Measurements from ENCODE around the gene INCA1.

INCA1 gene

DNA sequence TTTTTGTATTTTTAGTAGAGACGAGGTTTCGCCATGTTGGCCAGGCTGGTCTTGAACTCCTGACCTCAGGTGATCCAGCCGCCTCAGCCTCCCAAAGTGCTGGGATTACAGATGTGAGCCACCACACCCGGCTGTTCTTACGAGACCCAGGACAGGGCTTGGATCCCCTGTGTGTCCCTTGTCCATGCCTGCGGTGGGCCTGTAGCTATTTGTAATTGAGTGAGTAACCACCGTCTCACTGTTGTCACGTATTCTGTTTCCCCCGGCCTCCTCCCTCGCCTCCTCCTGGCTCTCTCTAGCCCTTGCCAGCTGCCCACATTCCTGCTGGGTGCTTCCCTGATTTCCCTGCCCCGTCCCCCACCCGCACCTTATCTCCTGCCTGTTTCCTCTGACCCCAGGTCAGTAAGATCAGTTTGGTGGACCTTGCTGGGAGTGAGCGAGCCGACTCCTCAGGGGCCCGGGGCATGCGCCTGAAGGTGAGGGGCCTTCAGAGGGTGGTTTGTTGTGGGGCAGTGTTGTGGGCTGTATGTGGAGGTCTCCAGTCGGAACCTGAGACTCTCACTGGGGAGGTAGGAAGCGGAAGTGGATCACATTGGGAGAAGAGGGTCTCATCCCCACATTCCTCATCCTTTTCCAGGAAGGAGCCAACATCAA lies 6.0 kb upstream of the INCA1 start:
- no peak for DNase-seq

DNA sequence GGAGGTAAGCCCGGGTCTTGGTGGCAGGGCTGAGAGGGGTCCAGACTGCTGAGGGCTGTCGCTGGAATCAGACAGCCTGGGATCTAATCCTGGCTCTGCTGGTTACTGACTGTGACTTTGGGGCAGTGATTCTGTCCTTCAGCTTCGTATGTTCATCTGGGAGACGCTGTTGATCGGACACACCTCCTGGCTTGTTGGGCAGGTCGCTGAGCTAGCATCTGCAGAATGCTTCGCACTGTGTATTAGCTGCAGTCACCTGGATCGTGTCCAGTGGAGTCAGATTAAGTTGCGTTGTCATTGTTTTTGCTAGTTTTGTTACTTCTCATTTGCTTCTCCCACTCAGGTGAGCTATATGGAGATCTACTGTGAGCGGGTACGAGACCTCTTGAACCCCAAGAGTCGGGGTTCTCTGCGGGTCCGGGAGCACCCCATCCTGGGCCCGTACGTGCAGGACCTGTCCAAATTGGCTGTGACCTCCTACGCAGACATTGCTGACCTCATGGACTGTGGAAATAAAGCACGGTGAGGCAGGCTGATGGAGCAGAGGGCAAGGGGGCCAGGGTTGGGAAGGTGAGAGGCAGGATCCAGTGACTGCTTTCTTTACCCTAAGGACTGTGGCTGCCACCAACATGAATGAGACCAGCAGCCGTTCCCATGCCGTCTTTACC lies 4.9 kb upstream of the INCA1 start:
- no peak for DNase-seq

DNA sequence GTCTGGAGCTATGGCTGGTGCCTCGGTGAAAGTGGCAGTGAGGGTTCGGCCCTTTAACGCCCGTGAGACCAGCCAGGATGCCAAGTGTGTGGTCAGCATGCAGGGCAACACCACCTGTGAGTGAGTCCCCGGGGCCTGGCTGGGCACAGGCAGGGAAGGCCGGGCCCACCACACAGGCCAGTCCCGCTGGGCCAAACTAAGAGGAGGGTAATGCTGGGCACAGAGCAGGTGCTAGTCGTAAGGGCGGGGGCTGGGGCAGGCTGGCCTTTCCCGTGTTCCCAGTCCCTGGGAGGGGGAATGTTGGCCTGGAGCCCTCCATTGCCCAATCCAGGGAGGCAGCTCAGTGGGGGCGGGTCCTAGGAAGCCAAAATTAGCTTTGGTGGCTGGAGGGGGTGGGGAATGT lies 2.9 kb upstream of the INCA1 start:
- DNase-seq = no peak

DNA sequence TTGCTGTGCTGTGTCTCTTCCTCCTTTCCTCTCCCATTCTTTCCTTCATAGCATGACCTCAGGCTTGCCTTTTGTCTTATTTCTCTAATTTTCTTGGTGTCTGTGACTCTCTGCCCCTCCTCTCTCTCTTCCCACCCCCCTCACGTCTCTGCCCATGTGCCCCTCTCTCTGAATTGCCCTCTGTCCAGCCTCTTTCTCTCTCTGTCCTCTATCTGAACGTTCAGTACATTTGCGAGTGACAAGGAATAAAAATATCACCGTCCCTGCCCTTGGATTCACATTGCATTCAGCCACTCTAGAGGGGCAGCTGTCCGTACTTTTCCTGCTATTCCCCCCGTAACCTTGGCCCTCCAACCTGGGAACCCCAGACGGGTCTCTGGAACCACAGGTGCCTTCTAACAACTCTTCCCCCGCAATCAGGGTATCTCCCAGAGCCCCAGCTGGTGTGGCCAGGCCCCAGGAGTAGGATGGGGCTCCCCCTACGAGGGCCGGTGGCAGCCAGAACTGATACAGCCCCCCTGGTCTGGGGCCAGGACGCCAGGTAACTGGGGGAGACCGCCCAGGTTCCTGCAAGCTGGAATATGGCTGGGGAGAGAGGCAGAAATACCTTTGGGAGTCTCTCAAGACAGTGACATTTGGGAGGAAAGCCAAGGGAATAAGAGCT lies 2.2 kb upstream of the INCA1 start:
- no peak for DNase-seq

DNA sequence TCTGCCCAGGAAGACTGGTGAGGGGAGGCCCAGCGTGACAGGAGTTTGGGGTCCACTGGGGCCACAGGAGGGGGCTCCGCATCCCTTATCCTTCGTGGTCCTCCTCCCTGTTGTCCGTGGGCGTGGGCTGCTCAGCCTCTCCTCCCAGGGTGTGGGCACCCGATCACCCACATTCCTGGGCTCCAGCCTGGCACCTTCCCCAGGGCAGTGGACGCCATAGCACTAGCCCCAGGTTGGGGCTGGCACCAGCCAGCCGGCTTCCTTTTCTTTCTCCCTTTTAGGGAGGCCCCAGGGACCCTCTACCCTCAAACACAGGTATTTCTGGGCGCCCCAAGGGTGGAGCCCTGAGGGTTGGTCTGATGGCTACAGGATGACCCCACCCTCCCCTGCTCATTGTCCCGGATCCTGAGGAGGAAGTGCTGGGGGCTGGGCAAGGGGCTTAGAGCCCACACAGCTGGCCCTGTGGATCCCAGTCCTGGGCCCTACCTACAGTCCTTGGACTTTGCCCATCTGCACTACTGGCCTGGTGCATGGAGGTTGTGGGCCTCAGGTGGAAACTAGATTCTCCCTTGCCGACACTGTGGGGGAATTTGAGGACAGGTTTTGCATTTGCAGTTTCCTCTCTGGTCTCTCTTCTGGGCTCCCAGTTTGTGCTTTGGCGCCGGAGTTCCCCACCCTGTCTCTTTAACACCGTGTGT lies 1.6 kb upstream of the INCA1 start:
- DNase-seq = peak in 1 of 6 experiments; percentile 43

DNA sequence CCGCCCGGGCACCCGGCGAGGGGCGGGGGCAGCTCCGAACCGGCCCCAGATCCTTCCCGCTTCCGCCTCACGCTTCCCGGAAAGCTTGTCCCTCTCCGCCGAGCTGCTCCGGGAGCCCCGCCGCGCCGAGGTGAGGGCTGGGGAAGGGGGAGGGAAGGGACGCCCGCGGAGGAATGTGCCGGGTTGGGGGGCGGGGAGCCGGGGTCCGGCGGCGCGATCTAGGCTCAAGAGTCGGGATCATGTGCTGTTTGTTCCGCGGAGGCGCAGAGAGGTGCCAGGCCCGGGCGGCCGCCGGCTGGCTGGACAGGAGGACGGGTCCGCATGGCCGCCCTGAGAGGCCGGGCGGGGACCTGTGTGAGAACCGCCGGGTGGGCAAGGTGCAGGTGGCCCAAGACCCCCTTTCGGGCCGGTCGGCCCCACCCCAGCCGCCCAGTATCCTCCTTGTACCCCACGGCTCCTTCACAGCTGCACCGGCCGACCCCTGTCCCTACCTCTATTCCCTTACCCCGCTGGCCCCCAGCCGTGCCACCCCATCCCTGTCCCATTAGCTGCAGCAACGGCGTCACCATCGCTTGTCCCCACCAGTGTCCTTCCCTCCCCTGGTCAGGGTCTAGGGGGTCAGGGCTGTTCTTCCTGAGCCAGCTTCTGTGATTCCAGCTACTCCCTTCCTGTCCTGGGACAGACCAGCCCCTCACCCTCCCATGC lies 857 bp upstream of the INCA1 start:
- peak in 3 of 6 experiments; percentile 29 to 45 (median 39) for DNase-seq

DNA sequence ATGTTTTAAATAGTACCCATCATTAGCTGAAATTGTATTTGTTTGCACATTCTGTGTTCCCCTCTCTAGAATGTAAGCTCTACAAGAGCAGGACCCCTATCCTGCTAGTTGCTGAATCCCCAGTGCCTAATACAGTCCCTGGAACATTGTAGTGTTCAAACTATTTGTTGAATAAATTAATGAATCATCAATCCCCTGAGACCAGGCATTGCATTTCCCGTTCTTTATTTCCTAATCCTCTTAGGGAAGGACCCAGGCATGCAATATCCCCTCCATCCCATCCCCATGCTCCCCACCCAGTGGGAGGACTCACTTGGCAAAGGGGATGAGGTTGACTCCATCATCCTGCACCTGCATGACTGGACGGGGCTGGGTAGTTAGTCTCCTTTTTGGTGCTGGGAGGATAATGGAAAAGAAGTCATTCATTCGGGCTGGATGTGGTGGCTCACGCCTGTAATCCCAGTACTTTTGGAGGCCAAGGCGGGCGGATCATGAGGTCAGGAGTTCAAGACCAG lies 3.2 kb downstream of the INCA1 start:
- DNase-seq = no peak

DNA sequence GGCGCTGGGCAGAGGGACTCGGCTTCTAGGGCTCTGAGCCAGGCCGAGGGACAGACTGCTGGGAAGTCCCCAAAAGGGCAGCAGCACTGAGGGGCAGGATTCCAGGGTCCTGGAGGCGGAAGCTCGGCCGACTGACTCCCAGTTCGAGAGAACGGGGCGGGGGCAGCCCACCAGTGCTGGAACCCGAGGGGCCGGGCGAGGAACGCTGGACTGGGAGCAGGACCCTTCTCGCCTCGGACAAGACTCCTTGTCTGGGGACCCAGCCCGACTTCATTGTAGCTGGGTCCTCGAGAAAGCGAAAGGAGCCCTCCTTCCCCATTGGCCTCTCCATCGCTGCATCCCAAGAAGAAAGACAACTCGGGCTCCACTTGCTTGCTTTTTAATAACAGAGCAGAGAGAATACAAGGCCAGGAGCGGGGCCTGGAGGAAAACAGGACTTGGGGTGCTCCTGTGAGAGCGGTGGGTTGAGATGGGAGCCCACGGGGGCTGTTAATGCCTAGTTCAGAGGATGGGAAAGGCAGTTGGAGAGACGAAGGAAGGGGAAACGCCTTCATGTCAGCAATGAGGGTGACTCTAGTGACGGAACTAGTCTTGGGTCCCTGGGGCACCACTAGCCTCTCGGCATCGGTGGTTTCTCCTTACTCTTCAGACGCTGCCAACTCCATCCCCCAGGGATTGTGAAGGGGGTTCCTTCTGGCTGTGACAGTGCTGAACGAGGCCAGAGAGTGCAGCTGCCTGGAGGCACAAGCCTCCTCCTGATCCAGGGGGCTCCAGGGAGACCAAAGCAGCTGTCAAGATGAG lies 9.4 kb downstream of the INCA1 start:
- DNase-seq = no peak

DNA sequence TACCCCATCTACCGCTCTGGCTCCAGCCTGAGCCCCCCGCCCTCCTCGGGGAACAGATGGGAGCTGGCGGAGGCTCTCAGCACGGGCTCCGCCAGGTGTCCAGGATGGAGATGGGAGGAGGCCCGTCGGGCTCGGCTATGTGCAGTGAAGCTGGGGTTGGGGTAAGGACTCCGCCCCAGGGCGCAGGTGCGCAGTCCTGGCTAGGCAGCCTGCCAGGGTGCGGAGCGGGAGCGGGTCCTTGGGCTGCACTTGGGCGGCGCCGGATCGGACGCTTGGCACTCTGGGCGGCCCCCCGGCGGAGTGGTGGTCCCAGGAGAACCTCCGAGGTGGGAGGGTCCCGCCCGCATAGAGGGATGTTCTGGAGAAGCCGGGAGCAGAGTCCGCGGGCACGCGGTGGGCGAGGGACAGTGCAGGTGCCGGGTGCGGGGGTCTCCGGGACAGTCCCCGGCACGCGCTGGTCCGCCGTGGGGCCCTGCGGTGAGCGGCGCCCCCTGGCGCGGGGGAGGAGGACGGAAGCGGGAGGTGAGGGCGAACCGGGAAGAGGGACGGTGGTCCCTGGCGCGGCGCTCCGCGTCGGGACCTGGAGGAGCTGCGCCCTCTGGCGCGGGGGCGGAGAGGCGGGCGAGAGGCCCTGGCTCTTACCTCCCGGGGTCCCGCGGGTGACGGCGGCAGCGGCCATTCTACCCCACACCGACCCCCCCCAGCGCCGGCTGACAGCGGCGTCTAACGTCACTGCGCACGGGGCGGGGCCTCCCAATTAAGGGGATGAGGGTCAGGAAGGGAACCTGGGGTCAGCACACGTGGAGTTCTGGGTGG lies 10.2 kb downstream of the INCA1 start, which contains the start of gene CAMTA2:
Gene CAMTA2, minus strand, starts transcription at position 725 of the 816 bp plus-strand sequence. CDS start 1,453 bp downstream, outside the sequence.
- DNase-seq = peak; percentile 66 to 82 (median 76)

DNA sequence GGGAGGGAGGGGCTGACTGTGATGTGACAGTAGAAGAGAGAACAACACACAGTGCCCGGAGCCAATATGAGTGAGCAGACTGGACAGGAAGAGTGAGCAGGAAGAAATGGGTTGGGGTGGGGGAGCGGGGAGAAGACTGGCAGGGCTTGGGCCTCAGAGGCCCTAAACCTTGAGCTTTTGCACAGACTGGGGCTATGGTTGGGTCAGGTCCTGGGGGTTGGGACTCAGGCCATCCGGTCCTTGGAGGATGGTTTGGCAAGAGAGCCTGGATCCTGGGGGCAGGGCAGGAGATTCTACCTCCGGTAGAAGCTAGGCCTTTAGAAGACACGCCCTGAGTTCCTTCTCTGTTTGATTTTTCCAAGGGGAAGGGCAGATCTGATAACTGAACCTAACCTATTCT lies 10.9 kb downstream of the INCA1 start:
- peak in 2 of 6 experiments; percentile 17 to 32 for DNase-seq

DNA sequence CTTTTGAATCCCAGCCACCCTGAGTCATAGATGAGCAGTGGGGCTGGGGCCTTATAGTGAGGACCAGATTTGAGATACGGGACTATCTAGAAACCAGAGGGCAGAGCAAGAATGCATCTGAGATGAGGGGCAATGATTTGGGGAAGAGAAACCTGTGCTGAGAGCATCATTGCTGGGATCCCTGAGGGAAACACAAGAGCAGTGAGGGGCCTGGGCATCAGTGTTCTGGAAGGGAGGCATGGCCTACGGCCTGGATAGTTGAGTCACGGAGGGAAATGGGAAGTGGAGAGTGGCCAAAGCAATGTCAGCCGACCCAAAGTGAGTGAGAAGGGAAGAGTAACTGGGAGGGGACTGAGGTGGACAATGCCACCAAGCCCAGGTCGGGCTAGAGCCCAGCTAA lies 15.0 kb downstream of the INCA1 start:
- DNase-seq = no peak

DNA sequence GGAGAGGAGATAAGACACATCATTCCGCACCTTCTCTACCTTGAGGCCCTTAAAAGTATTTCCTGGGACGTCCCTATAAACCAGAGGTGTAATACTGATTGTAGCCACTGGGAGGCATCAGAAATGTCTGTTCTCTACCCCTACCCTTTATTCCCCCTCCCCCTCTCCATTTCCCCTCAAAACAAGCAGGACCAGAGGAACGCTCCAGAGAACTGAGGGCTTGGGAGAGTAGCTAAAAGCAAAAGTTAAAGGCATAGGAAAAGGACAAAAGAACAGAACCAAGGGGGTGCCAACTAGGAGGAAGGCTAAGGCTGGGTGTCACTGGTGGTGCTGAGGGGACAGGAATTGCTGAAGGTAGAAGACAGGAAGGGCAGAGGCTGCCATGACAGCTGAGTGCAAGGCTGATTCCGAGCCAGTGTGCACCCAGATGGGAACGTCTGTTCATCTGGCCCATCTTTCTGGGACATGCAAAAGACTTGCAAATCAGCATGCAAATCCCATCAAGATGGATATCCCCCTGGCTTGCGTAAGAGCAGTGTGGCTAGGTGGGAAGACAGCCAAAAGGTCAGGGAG lies 16.6 kb downstream of the INCA1 start:
- DNase-seq = peak; percentile 8 to 81 (median 42)

DNA sequence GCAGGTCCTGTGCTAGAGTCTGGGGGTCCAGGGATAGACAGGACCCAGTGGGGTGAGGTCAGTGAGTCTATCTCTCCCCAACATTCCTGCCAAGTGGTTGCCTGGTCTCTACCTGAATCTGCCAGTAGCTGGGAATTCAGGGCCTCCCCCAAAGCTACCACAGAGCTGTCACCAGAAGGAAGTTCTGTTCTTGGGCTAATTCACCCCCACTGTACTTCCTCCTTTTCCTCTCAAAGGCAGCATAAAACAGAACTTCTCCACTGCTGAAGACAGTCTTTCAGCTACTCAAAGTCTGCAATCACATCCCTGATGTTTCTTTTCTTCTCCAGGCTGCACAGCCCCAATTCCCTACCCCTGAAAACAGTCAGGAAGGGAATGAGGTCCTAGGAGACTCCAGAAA lies 18.6 kb downstream of the INCA1 start:
- DNase-seq = no peak

DNA sequence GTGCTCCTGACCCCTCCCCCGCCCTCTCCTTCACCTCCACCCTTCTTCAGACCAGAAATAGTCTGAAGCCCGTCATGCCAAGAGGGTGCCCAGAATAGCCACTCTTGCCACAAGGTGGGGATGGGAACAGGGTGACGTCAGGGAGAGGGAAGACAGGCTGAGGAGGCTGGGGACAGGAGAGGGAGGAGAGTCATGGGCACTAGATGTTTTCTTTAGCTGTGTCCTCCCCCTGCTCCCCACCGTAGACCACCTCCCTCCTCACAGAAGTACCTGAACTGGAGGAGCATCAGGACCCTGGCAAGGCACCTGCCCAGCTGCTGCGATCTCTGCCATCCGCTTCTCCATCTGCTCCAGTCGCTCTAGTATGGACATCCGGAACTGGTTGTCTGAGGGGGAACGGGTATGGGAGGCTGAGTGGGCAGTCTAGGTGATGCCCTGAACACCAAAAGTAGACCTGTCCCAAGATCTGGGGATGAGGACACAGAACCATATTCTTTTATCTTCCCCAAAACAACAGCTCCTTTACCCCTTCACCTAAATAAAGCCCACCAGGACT lies 23.1 kb downstream of the INCA1 start:
- DNase-seq = no peak

DNA sequence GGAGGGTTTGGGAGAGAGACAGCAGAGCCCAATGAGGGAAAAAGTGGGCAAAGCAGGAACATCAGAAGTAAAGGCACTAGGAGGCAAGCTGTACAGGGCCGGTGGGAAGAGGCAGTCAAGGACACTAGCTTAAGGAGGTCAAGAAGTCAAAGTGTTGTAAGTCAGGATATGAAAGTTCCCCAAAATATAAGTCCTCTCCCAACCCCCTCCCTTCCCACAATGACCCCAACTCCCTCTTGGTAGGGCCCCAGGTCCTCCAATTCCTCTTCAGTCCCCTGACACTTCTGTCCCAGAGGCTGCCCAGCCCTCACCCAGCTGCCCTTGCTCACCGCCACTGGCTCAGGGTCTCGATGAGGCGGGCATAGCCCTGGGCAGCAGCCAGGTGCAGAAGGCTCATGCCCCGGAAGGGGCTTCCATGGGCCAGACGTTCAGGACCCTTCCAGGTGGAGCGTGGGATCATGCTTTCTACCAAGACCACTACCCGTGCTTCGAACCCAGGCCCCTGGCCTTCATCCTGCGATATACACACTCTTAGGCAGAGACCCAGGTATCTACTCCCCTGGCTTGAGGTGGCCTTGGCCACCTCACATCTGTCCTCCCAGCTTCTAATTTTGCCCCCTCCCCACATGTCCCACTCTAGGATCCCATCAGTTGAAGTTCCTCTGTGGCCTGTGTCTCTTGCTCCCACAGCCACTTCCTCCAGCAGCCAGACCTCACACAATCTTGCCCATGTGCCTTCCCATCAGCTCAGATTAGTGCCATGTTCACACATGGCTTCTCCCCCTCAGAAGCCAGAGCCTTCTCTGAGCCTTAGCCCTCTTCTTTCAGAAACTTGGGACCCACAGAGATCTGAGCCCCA lies 23.8 kb downstream of the INCA1 start:
- DNase-seq = no peak

DNA sequence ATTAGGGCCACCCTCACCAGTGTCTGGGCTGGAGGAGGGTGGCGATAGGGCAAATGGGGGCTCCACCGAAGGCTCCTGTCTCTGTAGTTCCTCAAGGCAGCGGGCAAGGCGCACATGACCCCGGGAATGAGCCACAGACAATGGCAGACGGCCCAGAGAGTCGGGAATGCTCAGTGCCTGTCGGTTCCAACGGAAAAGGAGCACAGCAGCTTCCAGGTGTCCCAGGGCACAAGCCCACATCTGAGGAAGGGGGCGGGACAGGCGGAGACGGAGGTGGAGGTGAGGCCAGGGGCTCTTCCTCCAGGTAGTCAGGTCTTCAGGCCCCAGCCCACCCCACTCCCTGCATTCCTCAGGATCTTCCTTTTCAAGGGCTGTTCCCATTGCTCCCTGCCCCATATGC lies 24.6 kb downstream of the INCA1 start:
- no peak for DNase-seq

DNA sequence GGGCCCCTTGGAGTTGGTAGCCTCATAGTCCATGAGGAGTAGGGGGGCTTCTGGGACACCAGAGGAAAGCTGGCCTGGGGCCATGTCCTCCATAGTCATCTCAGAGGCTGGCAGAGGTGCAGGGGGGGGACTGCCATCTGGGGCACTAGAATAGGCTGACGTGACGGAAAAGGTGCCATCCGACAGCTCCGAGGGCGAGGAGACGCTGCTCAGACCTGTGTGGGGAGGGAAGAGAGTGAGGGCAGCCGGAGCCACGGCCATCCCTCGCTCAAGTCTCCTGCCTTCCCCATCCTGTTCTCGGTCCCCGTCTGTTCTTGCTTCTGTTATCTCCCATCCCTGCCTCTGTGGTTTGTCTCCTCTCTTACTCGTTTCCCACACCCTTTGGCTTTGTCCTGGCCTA lies 25.0 kb downstream of the INCA1 start:
- no peak for DNase-seq

DNA sequence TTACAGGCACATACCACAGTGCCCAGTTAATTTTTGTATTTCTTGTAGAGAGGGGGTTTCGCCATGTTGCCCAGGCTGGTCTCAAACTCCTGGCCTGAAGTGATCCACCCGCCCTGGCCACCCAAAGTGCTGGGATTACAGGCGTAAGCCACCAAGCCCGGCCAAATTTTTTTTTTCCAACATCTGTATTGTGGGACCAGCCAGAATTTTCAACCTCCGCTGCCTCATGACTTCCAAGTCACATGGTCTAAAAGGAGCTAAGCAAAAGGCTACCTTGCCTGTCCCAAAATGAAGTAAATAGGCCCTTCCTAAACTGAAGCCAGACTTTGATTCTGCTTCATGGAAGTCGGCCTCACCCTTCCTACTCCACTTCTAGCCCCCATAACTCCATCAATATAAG lies 25.5 kb downstream of the INCA1 start:
- no peak for DNase-seq

DNA sequence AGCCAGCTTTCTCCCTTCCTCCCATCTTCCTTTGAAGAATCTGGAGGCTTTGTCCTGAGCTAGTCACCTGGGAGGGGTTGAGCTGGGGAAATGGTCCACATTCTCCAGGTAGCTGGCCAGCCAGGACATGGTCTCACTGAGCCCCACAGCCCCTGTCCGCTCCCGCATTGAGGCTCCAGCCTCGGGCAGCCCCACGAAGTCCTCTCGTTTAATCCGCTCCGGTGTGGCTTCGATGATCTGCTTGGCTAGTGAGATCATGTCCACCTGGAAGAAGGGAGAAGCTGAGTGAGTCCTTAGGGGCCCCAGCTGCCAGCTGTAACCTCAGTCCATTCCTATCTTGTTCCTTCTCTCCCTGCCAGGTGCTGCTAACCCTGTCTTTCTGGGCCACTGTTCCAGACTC lies 27.0 kb downstream of the INCA1 start:
- DNase-seq = no peak
